HCT116 (cell line): ENCODE data around the gene DPYD. TPM values are rescaled to one million over a fixed set of nuclear protein-coding genes. Genes with fewer than 3 reads are reported as not detected.

Experiments used
- ATAC-seq: fragments of 200-7000 bp; cut with Tn5 transposase; 2 replicates; pipeline ENCODE4 v1.9.1; 2020; ENCODE audit warnings: mild to moderate bottlenecking, moderate library complexity
- BruUV-seq: library from RNA; stranded (reverse); fragments of 400-500 nt; replicated peaks from 2 replicates; lab custom pipeline; 2021; lab: Mats Ljungman, UMichigan
- CTCF ChIA-PET: fragments of 300-600 bp; sonication (Branson Sonifier 250); formaldehyde crosslinking; loops from one replicate; lab custom pipeline; 2021; ENCODE audit warnings: antibody characterized with exemption; lab: Charles Lee
- POLR2A ChIA-PET: fragments of 300-600, 350-600 bp; sonication (Branson Sonifier 250); formaldehyde crosslinking; loops from one replicate; lab custom pipeline; 2021; ENCODE audit warnings: antibody characterized with exemption; lab: Charles Lee
- RAD21 ChIA-PET, 2 experiments: fragments of 300-600 bp; sonication (Branson Sonifier 250); formaldehyde crosslinking; loops; one replicate each; lab custom pipeline; 2023; ENCODE audit warnings: low total read pairs in 2 of 2; ENCODE audit not compliant: uncharacterized antibody in 2 of 2, unreplicated experiment in 2 of 2, low non-redundant PET in 1 of 2; lab: Charles Lee
- DNase-seq: peaks from one replicate; pipeline ENCODE4 v3.0.0-alpha.2; 2010; ENCODE audit warnings: low read depth, low spot score
- H2AFZ ChIP-seq: fragments of 200-600 bp; shearing (Covaris generic), sonication (generic); 2 replicates; pipeline ENCODE4 v1.6.1; 2017; ENCODE audit warnings: low read depth, mixed run types, mixed read lengths, antibody characterized with exemption, low read length; ENCODE audit not compliant: poor library complexity, severe bottlenecking
- H3K27ac ChIP-seq: 2 replicates; pipeline ENCODE4 v1.5.1; 2012; ENCODE audit warnings: low read depth, low read length
- H3K27me3 ChIP-seq: fragments of 200-600 bp; sonication (generic); 2 replicates; pipeline ENCODE4 v1.6.1; 2016; ENCODE audit warnings: mixed run types, low read length, mixed read lengths; ENCODE audit not compliant: insufficient read depth
- H3K36me3 ChIP-seq, 2 experiments: fragments of 200-500 bp in 1 of 2; fragments of 200-600 bp in 1 of 2; sonication (Bioruptor generic) in 1 of 2; sonication (generic) in 1 of 2; 2 replicates each; pipeline versions ENCODE4 v1.5.1 to v1.6.1; 2014 to 2016; ENCODE audit warnings: low read length in 2 of 2, inconsistent platforms in 1 of 2, mixed read lengths in 1 of 2, mixed run types in 1 of 2; ENCODE audit not compliant: insufficient read depth in 2 of 2, control insufficient read depth in 1 of 2
- H3K4me1 ChIP-seq, 2 experiments: fragments of 200-600 bp in 1 of 2; sonication (generic) in 1 of 2; 2 replicates each; pipeline versions ENCODE4 v1.5.1 to v1.6.1; 2012 to 2017; ENCODE audit warnings: low read length in 2 of 2, inconsistent platforms in 1 of 2, mild to moderate bottlenecking in 1 of 2, mixed read lengths in 1 of 2, mixed run types in 1 of 2, moderate library complexity in 1 of 2; ENCODE audit not compliant: insufficient read depth in 2 of 2, control insufficient read depth in 1 of 2
- H3K4me2 ChIP-seq: fragments of 200-600 bp; sonication (generic); 2 replicates; pipeline ENCODE4 v1.6.1; 2017; ENCODE audit warnings: mixed run types, low read length, mixed read lengths
- H3K4me3 ChIP-seq, 2 experiments: fragments of 200-600 bp in 1 of 2; sonication (generic) in 1 of 2; replicated peaks in 1 of 2; 2 replicates each; pipeline ENCODE4 v1.5.1; 2011 to 2016; ENCODE audit warnings: low read length in 2 of 2, control low read depth in 1 of 2, low read depth in 1 of 2, mild to moderate bottlenecking in 1 of 2, mixed read lengths in 1 of 2, mixed run types in 1 of 2
- H3K79me2 ChIP-seq: fragments of 200-600 bp; sonication (generic); 2 replicates; pipeline ENCODE4 v1.6.1; 2017; ENCODE audit warnings: mild to moderate bottlenecking, mixed run types, low read length, moderate library complexity, mixed read lengths; ENCODE audit not compliant: insufficient read depth
- H3K9ac ChIP-seq: fragments of 200-600 bp; sonication (generic); 2 replicates; pipeline ENCODE4 v1.6.1; 2016; ENCODE audit warnings: low read length, mixed read lengths
- H3K9me2 ChIP-seq: fragments of 200-600 bp; sonication (generic), shearing (Covaris generic); 2 replicates; pipeline ENCODE4 v1.6.1; 2017; ENCODE audit warnings: mixed run types, mild to moderate bottlenecking, moderate library complexity; ENCODE audit not compliant: insufficient read depth
- H3K9me3 ChIP-seq, 2 experiments: fragments of 200-500 bp in 1 of 2; fragments of 200-600 bp in 1 of 2; sonication (Bioruptor generic) in 1 of 2; sonication (generic) in 1 of 2; 2 replicates each; pipeline ENCODE4 v1.6.1; 2014 to 2017; ENCODE audit warnings: low read length in 2 of 2, mixed read lengths in 2 of 2, inconsistent platforms in 1 of 2, low read depth in 1 of 2, mild to moderate bottlenecking in 1 of 2, mixed run types in 1 of 2, moderate library complexity in 1 of 2; ENCODE audit not compliant: control insufficient read depth in 1 of 2, insufficient read depth in 1 of 2
- H4K20me1 ChIP-seq: fragments of 200-600 bp; sonication (generic), shearing (Covaris generic); 2 replicates; pipeline ENCODE4 v1.6.1; 2017; ENCODE audit warnings: mixed run types, mild to moderate bottlenecking, moderate library complexity; ENCODE audit not compliant: insufficient read depth
- ATF3 ChIP-seq: IDR thresholded peaks from 2 replicates; pipeline ENCODE4 v1.6.1; 2012
- CBX3 ChIP-seq: IDR thresholded peaks from 2 replicates; pipeline ENCODE4 v1.6.1; 2012; ENCODE audit warnings: low read depth
- CEBPB ChIP-seq: IDR thresholded peaks from 2 replicates; pipeline ENCODE4 v1.6.1; 2012; ENCODE audit warnings: low read depth
- EGR1 ChIP-seq: IDR thresholded peaks from 2 replicates; pipeline ENCODE4 v1.6.1; 2012; ENCODE audit warnings: low read depth
- ELF1 ChIP-seq: IDR thresholded peaks from 2 replicates; pipeline ENCODE4 v1.6.1; 2012; ENCODE audit warnings: low read depth, borderline replicate concordance
- EZH2phosphoT487 ChIP-seq: fragments of 200-600 bp; IDR thresholded peaks from 2 replicates; pipeline ENCODE4 v1.6.1; 2018; ENCODE audit warnings: antibody characterized with exemption, borderline replicate concordance
- JUND ChIP-seq: IDR thresholded peaks from 2 replicates; pipeline ENCODE4 v1.6.1; 2012
- POLR2AphosphoS5 ChIP-seq: IDR thresholded peaks from 2 replicates; pipeline ENCODE4 v1.6.1; 2011; ENCODE audit warnings: mild to moderate bottlenecking, low read depth, low read length, moderate library complexity
- RAD21 ChIP-seq: IDR thresholded peaks from 2 replicates; pipeline ENCODE4 v1.6.1; 2012; ENCODE audit warnings: low read depth, mild to moderate bottlenecking
- REST ChIP-seq: IDR thresholded peaks from 2 replicates; pipeline ENCODE4 v1.6.1; 2012; ENCODE audit warnings: low read depth
- SIN3A ChIP-seq: IDR thresholded peaks from 2 replicates; pipeline ENCODE4 v1.6.1; 2012; ENCODE audit warnings: low read depth
- ZFX ChIP-seq: fragments of 450-650 bp; IDR thresholded peaks from 2 replicates; pipeline ENCODE4 v1.6.1; 2017
- ZNF274 ChIP-seq: fragments of 200-500 bp; sonication (Bioruptor generic); IDR thresholded peaks from 2 replicates; pipeline ENCODE4 v1.6.1; 2014; ENCODE audit warnings: mild to moderate bottlenecking, low read depth, low read length, inconsistent platforms
- intact Hi-C: fragments of 100-400 bp; cut with micrococcal nuclease; formaldehyde crosslinking; loops from 2 replicates; pipeline ENCODE4 v1.10.0; 2022
- total RNA-seq: library from RNA; stranded (reverse); gene quantifications from one replicate; pipeline ENCODE4 v1.2.1, GENCODE V29; 2021; ENCODE audit not compliant: unreplicated experiment
- TF ChIP-seq, protein P1 (sequence below): IDR thresholded peaks from 2 replicates; pipeline ENCODE4 v1.6.1; 2011; ENCODE audit warnings: mild to moderate bottlenecking, low read length, moderate library complexity; ENCODE audit not compliant: insufficient replicate concordance; ENCODE audit errors: extremely low read depth
- TF ChIP-seq, protein P2 (sequence below), 3 experiments: fragments of 200-600 bp in 1 of 3; sonication (generic) in 1 of 3; IDR thresholded peaks in 2 of 3; conservative IDR thresholded peaks in 1 of 3; 2 replicates each; pipeline ENCODE4 v1.5.1; 2012 to 2017; ENCODE audit warnings: low read depth in 2 of 3, low read length in 2 of 3, antibody characterized with exemption in 1 of 3, borderline replicate concordance in 1 of 3, control low read depth in 1 of 3, mild to moderate bottlenecking in 1 of 3, mixed read lengths in 1 of 3, mixed run types in 1 of 3, moderate library complexity in 1 of 3; ENCODE audit not compliant: insufficient read depth in 1 of 3

DPYD gene
- total RNA-seq, 1 experiment from 2014 or later = 1.7 TPM

GRCh38 chr1:97630281-97630680 is 290.6 kb downstream of the DPYD start:
- ATAC-seq (no peak), DNase-seq (no peak)
- no peak overlapping the region for H3K4me3 ChIP-seq
- H4K20me1 ChIP-seq = no peaks in the 10 kb centered on the region
- H3K4me2 ChIP-seq = no peak overlapping the region
- ChIA-PET POLR2A (no interaction called here), CTCF (no interaction called here), RAD21 (no interaction called here)
- intact Hi-C loops = no loop called here
- BruUV-seq = no TSS peak
- no peaks in the 10 kb centered on the region for H3K79me2 ChIP-seq
- TF ChIP-seq POLR2AphosphoS5 = no peak
- TF ChIP-seq ELF1 = no peak
- no peak for TF ChIP-seq REST
- TF ChIP-seq EZH2phosphoT487 = no peak
- no peak for TF ChIP-seq CEBPB
- no peak for TF ChIP-seq CBX3
- no peak for TF ChIP-seq ZNF274
- TF ChIP-seq JUND = no peak
- no peak for TF ChIP-seq ATF3
- TF ChIP-seq RAD21 = no peak
- TF ChIP-seq, protein P1, sequence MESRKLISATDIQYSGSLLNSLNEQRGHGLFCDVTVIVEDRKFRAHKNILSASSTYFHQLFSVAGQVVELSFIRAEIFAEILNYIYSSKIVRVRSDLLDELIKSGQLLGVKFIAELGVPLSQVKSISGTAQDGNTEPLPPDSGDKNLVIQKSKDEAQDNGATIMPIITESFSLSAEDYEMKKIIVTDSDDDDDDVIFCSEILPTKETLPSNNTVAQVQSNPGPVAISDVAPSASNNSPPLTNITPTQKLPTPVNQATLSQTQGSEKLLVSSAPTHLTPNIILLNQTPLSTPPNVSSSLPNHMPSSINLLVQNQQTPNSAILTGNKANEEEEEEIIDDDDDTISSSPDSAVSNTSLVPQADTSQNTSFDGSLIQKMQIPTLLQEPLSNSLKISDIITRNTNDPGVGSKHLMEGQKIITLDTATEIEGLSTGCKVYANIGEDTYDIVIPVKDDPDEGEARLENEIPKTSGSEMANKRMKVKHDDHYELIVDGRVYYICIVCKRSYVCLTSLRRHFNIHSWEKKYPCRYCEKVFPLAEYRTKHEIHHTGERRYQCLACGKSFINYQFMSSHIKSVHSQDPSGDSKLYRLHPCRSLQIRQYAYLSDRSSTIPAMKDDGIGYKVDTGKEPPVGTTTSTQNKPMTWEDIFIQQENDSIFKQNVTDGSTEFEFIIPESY = no peak
- TF ChIP-seq, protein P2, sequence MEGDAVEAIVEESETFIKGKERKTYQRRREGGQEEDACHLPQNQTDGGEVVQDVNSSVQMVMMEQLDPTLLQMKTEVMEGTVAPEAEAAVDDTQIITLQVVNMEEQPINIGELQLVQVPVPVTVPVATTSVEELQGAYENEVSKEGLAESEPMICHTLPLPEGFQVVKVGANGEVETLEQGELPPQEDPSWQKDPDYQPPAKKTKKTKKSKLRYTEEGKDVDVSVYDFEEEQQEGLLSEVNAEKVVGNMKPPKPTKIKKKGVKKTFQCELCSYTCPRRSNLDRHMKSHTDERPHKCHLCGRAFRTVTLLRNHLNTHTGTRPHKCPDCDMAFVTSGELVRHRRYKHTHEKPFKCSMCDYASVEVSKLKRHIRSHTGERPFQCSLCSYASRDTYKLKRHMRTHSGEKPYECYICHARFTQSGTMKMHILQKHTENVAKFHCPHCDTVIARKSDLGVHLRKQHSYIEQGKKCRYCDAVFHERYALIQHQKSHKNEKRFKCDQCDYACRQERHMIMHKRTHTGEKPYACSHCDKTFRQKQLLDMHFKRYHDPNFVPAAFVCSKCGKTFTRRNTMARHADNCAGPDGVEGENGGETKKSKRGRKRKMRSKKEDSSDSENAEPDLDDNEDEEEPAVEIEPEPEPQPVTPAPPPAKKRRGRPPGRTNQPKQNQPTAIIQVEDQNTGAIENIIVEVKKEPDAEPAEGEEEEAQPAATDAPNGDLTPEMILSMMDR (IDR thresholded peaks at IDR 0.05 in 2 of 3, conservative IDR thresholded peaks at IDR 0.05 in 1 of 3; ENCODE audit: borderline replicate concordance in 1 of 3, insufficient read depth in 1 of 3, low read depth in 2 of 3, low read length in 2 of 3) = no peak
- TF ChIP-seq SIN3A = no peak
- TF ChIP-seq EGR1 = no peak
- TF ChIP-seq ZFX = no peak
- no peaks in the 10 kb centered on the region for H3K36me3 ChIP-seq
- H3K9me3 ChIP-seq = no peaks in the 10 kb centered on the region
- H3K27ac ChIP-seq = no peak overlapping the region
- H3K4me1 ChIP-seq = no peaks in the 10 kb centered on the region
- no peak overlapping the region for H3K9ac ChIP-seq
- H3K9me2 ChIP-seq = no peaks in the 10 kb centered on the region
- no peaks in the 10 kb centered on the region for H3K27me3 ChIP-seq
- no peak overlapping the region for H2AFZ ChIP-seq
